Activated T-helper 1 cell treated with Interleukin-2 at 50 U/mL for 16 hours (primary cell): Measurements from ENCODE around the gene IFI16.
"Not testable (repeated sequence)": the region's sequence is repeated elsewhere in the genome, so short reads cannot be mapped to it uniquely, and the experiment has no call there.

Source experiments
- DNase-seq: peaks from one replicate; pipeline ENCODE4 v3.0.0-alpha.2; 2020; ENCODE audit warnings: low read depth

IFI16 gene

GRCh38 chr1:159007726-159008125 is 2.0 kb upstream of the IFI16 start:
- DNase-seq: no peak

- peak; percentile 25 for DNase-seq
Measured at GRCh38 chr1:159008744-159009188, 941 bp upstream of the IFI16 start.

- DNase-seq: no peak
Measured at GRCh38 chr1:159009287-159009686, 420 bp upstream of the IFI16 start.

GRCh38 chr1:159010391-159010790 is 684 bp downstream of the IFI16 start:
- DNase-seq: no peak

GRCh38 chr1:159011001-159011400 is 1.3 kb downstream of the IFI16 start:
- DNase-seq: not testable (repeated sequence)

- DNase-seq: no peak
Measured at GRCh38 chr1:159011751-159012150, 2.0 kb downstream of the IFI16 start.

GRCh38 chr1:159012495-159012894 is 2.8 kb downstream of the IFI16 start:
- DNase-seq: no peak

GRCh38 chr1:159014003-159014571 is 4.4 kb downstream of the IFI16 start:
- DNase-seq: no peak

GRCh38 chr1:159014851-159015250 is 5.1 kb downstream of the IFI16 start:
- no peak for DNase-seq

- peak; percentile 54 for DNase-seq
Measured at GRCh38 chr1:159015440-159015909, 5.8 kb downstream of the IFI16 start.

GRCh38 chr1:159023723-159024122 is 14.0 kb downstream of the IFI16 start:
- DNase-seq: no peak

- DNase-seq: no peak
Measured at GRCh38 chr1:159025043-159025442, 15.3 kb downstream of the IFI16 start.

GRCh38 chr1:159026841-159027240 is 17.1 kb downstream of the IFI16 start:
- not testable (repeated sequence) for DNase-seq

- DNase-seq: no peak
Measured at GRCh38 chr1:159030311-159030710, 20.6 kb downstream of the IFI16 start.

GRCh38 chr1:159030877-159031447 is 21.3 kb downstream of the IFI16 start:
- no peak for DNase-seq

GRCh38 chr1:159040206-159040605 is 30.5 kb downstream of the IFI16 start:
- no peak for DNase-seq

- DNase-seq: no peak
Measured at GRCh38 chr1:159040893-159041724, 31.4 kb downstream of the IFI16 start.

- DNase-seq: not testable (repeated sequence)
Measured at GRCh38 chr1:159046486-159046885, 36.8 kb downstream of the IFI16 start.

- no peak for DNase-seq
Measured at GRCh38 chr1:159051436-159051835, 41.7 kb downstream of the IFI16 start.

GRCh38 chr1:159054427-159054826 is 44.7 kb downstream of the IFI16 start:
- DNase-seq: no peak

- DNase-seq: no peak
Measured at GRCh38 chr1:159055181-159055641, 45.5 kb downstream of the IFI16 start.

- DNase-seq: no peak
Measured at GRCh38 chr1:159056069-159056698, 46.5 kb downstream of the IFI16 start.
